SW 1271 (cell line): ENCODE data around the gene ERBB4.
"Not testable (repeated sequence)": the region's sequence is repeated elsewhere in the genome, so short reads cannot be mapped to it uniquely, and the experiment has no call there.

Experiments
- DNase-seq, 2 experiments: peaks; one replicate each; lab custom pipeline; 2025; lab: John Stamatoyannopoulos, UW

ERBB4 gene

DNA sequence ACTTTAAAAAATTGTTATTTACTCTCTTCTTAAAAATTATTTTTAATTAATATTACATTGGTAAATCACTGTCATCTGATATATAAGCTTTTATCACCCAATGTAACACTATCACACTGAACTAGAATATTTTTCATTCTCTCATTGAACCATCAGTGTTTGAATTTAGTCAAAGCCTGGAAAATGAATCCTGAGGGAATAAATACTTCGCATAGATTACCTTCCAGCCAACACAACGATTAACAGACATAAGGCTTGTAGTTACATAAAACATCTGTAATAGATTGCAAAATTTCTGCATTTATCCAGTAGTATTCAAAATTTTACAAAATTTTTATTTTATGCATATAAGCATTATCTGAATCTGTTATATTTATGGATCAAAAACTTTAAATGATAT lies 314.9 kb downstream of the ERBB4 start:
- no peak for DNase-seq

DNA sequence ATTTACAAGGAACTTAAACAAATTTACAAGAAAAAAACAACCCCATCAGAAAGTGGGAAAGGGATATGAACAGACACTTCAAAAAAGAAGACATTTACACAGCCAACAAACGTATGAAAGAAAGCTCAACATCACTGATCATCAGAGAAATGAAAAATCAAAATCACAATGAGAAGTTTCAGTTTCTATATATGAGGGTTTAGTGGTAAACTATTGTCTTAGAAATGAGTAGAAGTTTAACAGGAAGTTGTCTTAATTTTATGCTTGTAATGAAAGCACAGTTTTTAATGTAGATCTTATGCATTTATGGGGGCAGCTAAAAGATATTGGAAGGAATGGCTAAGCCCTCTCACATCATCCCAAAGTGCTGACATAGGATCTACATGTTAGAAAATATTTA lies 325.4 kb downstream of the ERBB4 start:
- DNase-seq: no peak

DNA sequence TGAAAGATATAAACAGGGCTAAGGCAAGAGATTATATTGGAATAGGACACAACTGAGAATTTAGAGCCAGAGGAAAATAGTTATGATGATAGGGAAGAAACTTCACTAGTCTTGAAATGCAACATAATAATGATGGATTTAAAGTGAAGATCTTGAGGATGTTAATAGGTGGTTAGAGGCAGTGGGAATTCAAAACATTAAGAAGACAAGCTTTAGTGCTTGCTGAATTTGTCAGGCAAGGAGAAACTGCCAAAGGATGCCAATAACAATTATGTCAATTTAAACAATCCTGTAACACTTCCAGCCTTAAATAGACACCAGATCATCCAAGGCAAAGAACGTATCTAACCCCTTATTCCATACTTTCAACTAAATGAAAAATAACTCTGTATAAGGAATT lies 330.1 kb downstream of the ERBB4 start:
- DNase-seq: no peak

DNA sequence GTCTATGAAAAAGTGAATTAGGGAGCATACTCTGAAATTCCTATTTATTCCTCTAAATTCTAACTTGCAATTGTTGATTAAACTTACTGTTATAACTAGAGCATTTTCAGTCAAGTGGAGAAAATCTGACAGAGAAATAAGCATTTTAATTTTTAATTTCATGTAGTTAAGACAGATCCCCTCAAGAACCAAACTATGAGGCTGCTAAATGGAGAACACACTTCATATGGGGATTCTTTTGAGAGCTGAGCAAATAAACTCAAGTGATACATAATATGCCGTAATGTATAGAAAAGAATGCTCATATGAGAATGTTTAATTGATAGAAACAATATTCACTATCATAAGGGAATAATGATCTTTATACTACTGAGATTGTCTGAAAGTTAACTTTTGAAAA lies 340.8 kb downstream of the ERBB4 start:
- DNase-seq: no peak

DNA sequence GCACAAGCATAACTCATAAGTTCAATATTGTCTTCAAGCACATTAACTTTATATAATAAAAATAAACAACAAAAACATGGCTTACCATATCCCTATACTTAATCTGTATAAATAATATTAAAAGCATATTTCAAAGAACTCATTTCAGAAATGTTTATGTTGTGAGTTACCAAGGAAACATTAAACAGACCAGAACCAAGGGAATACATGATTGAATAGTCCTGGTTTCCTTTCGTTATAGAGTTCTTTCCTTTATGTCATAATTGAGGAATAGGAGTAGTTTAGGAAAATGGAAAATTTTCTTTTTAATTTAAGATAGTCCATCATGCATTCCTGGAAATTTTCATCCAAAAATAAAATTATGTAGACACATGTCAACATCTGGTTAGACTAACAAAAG lies 343.0 kb downstream of the ERBB4 start:
- DNase-seq: no peak

DNA sequence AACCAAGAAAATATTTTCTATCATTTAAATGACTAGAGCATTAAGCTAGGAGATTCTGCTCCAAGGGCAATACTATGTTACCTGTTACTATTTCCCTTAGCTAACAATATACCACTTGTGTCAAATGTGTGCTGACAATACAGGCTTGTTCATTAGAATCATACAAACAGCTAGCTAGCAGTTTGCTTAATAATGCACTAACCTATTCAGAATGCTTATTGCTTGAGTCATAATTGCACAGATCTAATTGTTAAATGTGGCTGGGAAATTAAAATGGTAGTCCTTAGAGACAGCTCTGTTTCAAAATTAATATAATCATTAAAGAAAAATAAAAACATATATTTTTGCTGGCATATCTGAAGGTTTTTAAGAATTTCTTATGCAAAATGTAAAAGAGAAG lies 344.2 kb downstream of the ERBB4 start:
- DNase-seq: no peak

DNA sequence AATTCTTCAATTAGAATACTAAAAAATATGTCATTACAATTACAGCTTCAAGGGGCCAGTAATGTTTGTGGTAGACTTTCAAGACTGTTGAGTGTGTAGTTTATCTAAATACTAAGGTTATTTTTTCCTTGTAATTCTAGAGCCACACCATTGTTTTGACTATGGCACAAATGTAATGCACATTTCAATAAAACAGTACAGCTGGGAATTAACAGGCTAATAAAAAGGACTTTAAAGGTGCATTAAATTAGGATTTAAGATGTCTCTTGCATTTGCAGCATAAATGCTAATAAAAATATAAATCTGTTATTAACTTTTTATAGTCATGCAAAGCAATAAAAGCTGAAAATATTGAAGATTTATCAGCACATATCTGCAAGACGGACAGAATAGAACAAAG lies 344.8 kb downstream of the ERBB4 start:
- no peak for DNase-seq

DNA sequence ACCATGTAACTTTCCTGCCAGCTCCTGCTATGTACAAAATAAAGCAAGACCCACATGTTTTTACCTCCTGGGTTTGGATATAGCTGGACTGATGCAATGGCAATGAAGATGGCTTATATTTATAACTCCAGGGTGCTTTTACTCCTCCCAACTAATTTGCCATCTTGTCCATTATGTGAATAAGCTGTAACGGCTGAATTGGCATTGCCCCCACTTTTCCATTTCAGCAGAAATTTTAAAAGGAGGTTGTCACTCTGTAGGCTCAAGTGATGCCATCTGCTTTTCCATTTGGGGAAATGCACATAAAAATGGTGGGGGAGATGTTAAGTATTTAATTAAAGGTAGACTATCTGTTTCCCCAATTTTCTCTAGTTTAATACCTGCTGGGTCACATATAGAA lies 345.5 kb downstream of the ERBB4 start:
- no peak for DNase-seq

DNA sequence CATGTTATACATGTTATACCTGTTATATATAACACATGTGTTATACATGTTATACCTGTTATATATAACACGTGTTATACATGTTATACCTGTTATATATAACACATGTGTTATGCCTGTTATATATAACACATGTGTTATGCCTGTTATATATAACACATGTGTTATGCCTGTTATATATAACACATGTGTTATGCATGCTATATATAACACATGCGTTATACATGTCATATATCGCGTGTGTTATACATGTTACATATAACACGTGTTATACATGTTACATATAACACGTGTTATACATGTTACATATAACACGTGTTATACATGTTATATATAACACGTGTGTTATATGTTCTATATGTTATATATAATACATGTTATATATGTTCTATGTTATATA lies 347.2 kb downstream of the ERBB4 start:
- DNase-seq: not testable (repeated sequence)

DNA sequence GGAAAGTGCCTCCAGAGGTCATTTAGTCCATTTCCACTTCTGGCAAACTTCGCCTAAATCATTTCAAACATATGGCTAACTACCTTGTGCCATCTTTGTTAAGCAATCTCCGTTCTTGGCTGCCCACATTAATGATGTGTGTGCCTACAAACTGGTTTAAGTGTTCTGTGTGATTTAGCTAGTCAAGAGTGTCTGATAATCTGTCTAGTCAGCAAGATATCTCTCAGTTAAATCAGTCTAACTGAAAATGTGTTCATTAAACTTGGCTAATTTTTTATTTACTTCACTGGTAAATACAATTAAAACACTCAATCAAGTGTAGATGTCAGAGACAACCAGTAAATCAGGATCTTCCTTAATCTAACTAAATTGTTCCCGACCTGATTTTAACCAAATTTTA lies 352.4 kb downstream of the ERBB4 start:
- no peak for DNase-seq

DNA sequence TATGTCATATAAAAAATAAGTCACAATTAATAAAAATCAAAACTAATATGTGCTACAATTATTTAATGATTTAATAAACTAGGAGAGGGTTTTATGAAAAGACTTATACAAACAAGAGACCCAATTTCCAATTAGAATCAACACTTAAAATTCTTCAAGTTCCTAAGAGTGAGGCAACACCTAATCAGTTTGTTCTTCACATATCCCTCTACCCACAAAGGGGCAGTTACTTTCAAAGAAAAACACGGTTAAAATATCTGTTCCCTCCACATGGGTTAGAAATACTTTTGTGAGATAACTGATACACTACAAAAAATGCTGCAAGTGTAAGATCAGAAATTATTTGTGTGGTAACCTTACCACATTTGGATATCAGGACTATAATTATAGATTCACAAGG lies 357.0 kb downstream of the ERBB4 start:
- DNase-seq: no peak

DNA sequence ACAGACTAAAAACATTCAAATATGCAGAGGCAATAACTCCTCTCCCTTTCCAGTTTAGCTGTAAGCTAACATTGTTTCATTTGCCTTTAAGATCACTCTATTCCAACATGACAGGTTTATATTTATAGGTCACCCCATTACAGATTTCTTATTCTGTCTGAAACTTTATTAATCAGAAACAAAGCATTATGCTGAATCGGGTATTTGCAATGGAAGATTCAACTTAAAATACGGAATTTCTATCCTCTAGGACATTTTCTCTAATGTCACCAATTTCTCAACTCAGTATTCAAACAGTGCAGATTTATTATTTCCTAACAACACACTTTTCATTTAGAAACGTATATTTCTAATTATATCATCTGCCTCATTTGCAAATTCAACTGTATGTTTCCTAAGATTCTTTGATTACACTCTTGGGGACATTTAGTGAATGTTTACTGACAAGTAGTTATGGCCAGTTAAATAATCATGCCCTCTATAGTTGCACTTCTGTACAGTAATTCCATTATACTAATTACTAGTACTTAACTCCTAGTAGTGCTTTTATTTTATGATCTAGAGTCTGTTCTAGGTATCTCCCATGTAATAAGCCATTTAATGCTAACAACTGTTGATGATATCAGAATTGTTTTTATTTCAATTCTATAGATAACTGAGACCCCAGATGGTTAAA lies 358.1 kb downstream of the ERBB4 start:
- DNase-seq: no peak

DNA sequence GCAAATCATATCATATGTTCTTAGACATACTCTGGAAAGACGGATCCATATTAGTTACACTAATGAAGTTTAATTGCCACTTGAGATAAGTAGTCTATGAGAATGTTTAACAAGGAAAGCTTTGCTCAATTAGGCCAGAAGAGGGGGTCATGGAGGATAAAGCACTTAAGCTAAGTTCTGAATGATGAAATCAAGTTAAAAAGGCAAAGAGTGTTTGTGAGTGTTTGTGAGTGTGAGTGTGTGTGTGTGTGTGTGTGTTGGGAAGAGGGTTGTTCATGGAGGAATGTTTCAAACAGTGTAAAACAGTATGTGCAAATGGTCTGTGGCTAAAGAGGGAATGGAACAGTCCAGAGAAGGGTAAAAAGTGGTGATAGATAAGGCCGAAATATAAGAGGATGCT lies 360.9 kb downstream of the ERBB4 start:
- DNase-seq: peak in 1 of 2 experiments; percentile 4

DNA sequence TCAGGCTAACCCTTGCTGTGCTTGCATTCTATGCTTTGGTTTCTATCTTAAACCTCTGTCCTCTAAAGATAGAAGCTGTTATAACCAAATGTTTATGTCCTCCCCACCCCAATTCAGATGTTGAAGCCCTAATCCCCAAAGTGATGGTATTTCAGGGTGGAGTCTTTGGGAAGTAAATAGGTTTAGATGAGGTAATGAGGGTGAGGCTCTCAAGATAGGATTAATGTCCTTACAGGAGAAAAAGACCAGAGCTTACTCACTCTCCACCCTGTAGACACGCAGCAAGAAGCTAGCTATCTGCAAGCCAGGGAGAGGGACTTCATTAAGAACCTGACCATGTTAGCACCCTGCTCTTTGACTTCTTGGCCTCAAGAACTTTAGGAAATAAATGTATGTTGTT lies 362.5 kb downstream of the ERBB4 start:
- DNase-seq: no peak

DNA sequence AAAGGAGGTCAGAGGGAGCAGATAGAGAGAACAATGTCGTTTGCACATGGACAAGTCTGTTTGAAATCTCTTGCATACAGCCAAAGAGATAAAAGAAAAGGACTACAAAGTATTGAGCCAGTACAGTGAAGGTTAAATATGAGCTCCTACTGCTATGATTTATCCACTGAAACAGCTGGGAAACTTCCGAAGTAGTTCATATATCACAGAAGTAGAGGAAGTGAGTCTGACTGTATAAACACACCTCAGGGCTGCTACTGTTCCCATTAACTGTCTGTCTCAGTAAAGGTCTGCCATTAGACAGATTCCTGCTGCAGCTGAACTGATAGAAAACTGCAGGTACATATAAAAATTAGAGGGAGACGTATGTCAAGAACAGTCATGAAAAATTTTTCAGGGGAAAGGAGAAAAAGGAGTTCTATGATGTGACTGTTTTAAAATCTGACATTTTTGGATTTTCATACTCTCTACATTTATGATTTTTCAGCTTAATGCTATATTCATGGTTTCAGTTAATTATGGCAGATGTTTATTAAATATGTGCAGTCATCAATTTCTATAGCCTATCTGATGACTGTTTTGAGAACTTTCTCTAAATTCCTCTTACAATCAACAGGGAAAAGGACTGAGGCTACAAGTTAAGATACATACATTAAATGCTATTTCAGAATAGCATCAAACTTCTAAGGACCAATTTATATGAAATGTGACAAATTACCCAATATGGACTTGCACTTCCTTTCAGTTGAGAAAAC lies 364.7 kb downstream of the ERBB4 start:
- no peak for DNase-seq

DNA sequence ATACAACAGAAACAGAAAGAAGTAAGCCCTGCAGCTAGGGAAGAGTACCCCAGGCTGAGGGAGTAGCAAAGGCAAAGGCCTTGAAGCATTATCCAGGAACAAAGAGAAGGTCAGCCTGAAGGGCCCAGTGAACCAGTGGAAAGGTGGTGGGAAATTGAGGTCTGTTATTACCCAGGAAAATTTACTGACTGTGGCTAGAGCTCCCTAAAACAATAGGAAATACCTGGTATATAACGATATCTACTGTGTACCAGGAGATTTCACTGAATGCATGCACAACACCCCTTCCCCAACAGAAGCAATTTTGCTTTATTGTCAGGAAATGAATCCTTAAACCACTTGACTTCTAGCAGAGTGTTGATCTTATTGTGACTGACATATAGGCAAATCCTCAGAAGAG lies 365.3 kb downstream of the ERBB4 start:
- DNase-seq: no peak

DNA sequence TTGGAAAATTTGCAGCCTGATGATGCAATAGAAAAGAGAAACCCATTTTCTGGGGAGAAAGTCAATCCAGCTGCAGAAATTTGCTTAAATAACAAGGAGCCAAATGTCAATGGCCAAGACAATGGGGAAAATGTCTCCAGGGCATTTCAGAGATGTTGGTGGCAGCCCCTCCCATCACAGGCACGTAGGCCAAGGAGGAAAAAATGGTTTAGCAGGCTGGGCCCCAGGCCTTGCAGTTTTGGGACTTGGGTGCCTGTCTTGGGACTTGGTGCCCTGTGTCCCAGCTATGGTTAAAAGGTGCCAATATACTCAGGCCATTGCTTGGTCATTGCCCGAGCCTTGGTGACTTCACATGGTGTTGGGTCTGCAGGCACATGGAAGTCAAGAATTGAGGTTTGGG lies 368.2 kb downstream of the ERBB4 start:
- no peak for DNase-seq

DNA sequence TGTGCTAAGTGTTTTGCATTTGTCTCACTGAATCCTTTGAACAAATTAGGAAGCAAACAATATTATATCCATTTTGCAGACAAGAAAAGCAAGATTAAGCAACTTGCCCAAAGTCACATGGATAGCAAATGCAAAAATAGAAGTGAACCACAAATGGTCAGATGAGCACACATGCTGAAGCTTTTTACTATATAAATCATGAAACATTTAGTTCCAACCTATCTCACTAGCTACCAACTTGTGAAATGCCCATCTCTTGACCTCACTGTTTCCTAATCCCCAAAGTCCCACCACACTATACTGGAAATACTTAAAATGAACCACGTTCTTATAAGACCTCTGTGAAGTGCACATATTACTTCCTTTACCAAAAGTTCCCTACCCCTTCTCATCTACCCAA lies 380.5 kb downstream of the ERBB4 start:
- no peak for DNase-seq

DNA sequence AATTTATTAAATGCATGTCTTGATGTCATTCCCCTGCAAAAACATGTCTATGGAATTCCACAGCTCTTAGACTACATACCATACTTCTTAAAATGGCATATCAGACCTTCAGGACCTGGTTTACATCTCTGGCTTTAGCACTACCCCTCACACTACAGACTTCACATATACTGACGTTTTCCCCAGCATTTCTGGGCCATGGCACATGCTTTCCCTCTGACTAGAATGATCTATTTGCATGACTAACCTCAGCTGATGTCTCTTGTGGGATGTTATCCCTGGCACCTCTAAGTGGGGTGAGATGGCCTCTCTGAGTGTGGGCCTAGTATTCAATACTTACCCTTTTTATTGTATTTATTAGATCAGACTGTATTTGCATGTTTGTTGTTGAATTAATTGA lies 381.6 kb downstream of the ERBB4 start:
- no peak for DNase-seq

DNA sequence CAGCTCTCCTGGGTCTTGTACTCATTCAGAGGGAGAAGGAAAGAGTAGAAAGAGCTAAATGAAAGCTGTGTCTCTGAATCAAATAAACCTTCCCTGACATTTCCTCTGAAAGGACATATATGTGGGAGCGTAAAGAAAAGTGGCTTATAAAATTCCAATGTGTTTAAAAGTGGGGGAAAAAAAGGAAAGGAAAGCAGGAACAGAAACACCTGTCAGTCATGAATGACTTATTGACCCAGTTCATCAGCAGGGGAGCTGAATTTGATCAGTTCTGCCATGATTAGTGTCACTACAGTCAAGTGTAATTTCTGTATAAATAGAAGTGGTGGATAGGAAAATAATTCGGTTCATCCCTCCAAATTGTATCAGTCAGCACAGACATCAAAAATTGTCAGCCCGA lies 382.5 kb downstream of the ERBB4 start:
- DNase-seq: no peak

DNA sequence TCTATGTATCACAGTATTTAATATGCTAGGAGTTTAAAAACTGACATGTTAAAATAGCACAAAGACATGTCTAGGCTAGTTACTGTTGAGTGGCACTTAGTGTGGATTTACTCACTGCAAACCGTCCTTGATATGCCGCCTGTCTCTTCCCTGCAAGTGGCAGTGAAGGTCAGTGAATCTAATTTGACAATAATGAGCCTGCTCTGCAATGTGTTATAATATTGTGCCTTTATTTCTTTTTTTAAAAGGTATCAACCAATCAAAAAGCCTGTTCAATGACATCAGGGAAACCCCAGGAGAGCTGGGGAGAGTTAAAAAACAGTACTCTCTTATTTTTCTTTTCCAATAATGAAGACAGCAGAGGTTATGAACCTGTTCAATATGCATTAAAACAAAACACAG lies 384.1 kb downstream of the ERBB4 start:
- DNase-seq: no peak

DNA sequence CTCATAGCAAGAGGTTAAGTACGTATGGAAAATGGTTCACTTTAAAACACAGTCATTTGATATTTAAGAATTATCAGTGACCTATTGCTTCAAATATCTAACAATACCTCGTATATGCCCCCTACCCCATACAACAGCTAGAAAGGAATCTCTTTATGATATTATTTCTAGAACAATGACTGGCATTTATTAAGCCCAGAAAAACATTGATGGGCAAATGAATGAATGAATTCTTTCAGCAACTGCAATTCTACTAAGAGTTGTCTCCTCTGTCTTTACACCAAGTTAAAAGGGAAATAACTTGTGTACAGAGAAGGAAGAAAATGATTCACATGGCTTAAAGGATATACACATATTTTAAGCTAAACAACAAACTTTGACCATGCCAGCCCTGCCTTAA lies 384.7 kb downstream of the ERBB4 start:
- no peak for DNase-seq

DNA sequence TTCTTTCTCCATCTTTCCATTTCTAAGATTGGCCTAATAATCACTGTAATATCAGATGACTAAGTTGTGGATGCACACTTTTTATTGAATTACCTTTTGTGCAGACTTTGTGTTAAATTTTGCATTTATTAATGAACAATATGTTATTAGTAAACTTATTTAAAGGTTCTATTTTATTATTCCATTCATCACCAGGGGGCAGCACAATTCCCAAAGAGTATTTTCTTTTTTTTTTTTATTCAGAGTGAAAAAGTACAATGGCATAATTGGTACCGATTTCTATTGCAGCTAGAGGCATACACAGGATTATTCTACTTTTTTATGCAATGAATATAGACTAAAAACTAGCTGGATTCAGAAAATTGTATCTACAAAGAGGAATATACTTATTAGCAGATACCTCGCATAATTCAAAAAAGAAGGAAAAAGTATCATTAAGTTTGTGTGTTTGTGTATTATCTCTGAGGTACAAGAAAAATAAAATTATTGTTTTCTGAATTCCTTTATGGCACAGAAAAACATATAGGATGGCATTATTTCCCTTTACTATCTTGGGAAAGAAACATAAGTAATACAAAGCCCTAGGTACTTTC lies 390.6 kb downstream of the ERBB4 start:
- peak in 1 of 2 experiments; percentile 6 for DNase-seq

DNA sequence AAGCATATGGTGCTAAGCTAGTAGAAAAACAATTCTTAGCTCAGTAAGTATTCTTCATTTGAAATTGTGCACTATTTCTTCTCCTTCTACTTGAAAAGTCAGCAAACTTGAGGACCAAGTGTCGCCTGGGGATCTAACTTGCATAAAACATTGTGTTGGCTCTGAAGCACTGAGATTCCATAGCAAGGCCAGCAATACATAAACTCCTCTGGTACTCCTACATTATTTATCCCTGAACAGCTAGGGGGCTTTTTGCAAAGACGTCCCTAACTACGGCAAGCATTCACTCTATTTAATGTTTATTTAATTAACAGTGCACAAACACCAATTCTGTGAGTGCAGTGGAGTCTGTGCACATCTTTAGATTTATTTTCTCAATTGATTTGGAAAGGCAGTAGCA lies 392.2 kb downstream of the ERBB4 start:
- DNase-seq: no peak
